Stomach (tissue), 4 donors: ENCODE measurements around the gene EML2.

Experiments
- CTCF ChIP-seq, 7 experiments: fragments of 450-650 bp in 4 of 7; fragments of 200-600 bp in 3 of 7; sonication (generic) in 3 of 7; IDR thresholded peaks; one replicate each; pipeline ENCODE4 v1.5.1; 2016 to 2019; ENCODE audit warnings: antibody characterized with exemption in 7 of 7, control low read depth in 2 of 7, mild to moderate bottlenecking in 1 of 7
- EP300 ChIP-seq: sonication (generic); formaldehyde crosslinking; IDR thresholded peaks from one replicate; pipeline ENCODE4 v1.6.1; 2017; ENCODE audit warnings: antibody characterized with exemption
- POLR2A ChIP-seq, 4 donors: fragments of 450-650 bp; IDR thresholded peaks; one replicate each; pipeline ENCODE4 v1.6.1; 2016; ENCODE audit warnings: antibody characterized with exemption in 4 of 4, control low read depth in 2 of 4, mild to moderate bottlenecking in 1 of 4, moderate library complexity in 1 of 4
- POLR2AphosphoS5 ChIP-seq, 3 donors: sonication (generic); formaldehyde crosslinking; IDR thresholded peaks; one replicate each; pipeline ENCODE4 v1.6.1; 2016; ENCODE audit warnings: antibody characterized with exemption in 3 of 3

GRCh38 chr19:45645068-45645630 lies 6.0 kb upstream of the EML2 start:
- TF ChIP-seq POLR2AphosphoS5 (IDR thresholded peaks at IDR 0.05) (no peak), CTCF (IDR thresholded peaks at IDR 0.05) (no peak), POLR2A (IDR thresholded peaks at IDR 0.05) (no peak), EP300 (no peak)
